H9 (cell line): ENCODE results near the gene ORC2. TPM values are rescaled to one million over a fixed set of nuclear protein-coding genes. Genes with fewer than 3 reads are reported as not detected.

ENCODE experiments used
- DNase-seq: peaks from one replicate; pipeline ENCODE4 v3.0.0-alpha.2; 2017
- H2AFZ ChIP-seq: one replicate; pipeline ENCODE4 v1.6.1; 2013; ENCODE audit warnings: mild to moderate bottlenecking, low read length, control low read depth, moderate library complexity
- H2AK5ac ChIP-seq: 2 replicates; pipeline ENCODE4 v1.6.1; 2013; ENCODE audit warnings: low read length, control low read depth, mixed read lengths; ENCODE audit not compliant: insufficient read length
- H2BK120ac ChIP-seq: one replicate; pipeline ENCODE4 v1.6.1; 2013; ENCODE audit warnings: low read depth, mild to moderate bottlenecking, low read length, control low read depth, inconsistent platforms; ENCODE audit not compliant: poor library complexity, severe bottlenecking
- H2BK12ac ChIP-seq: 2 replicates; pipeline ENCODE4 v1.6.1; 2013; ENCODE audit warnings: low read length, control low read depth, mixed read lengths, low read depth; ENCODE audit not compliant: insufficient read length
- H2BK15ac ChIP-seq: 2 replicates; pipeline ENCODE4 v1.6.1; 2013; ENCODE audit warnings: low read depth, low read length, control low read depth
- H2BK20ac ChIP-seq: one replicate; pipeline ENCODE4 v1.6.1; 2013; ENCODE audit warnings: low read depth, mild to moderate bottlenecking, low read length, control low read depth, inconsistent platforms; ENCODE audit not compliant: poor library complexity, severe bottlenecking
- H2BK5ac ChIP-seq: 2 replicates; pipeline ENCODE4 v1.6.1; 2013; ENCODE audit warnings: low read length, control low read depth, mixed read lengths; ENCODE audit not compliant: insufficient read length
- H3K14ac ChIP-seq: 2 replicates; pipeline ENCODE4 v1.6.1; 2013; ENCODE audit warnings: low read length, control low read depth; ENCODE audit not compliant: insufficient read depth
- H3K18ac ChIP-seq: 2 replicates; pipeline ENCODE4 v1.6.1; 2013; ENCODE audit warnings: low read depth, mild to moderate bottlenecking, mixed read lengths, low read length, control low read depth; ENCODE audit not compliant: insufficient read length
- H3K23ac ChIP-seq: 2 replicates; pipeline ENCODE4 v1.6.1; 2013; ENCODE audit warnings: low read length, control low read depth, mixed read lengths, low read depth; ENCODE audit not compliant: insufficient read length
- H3K23me2 ChIP-seq: 2 replicates; pipeline ENCODE4 v1.6.1; 2013; ENCODE audit warnings: low read depth, mild to moderate bottlenecking, mixed read lengths, low read length, control low read depth; ENCODE audit not compliant: insufficient read length, poor library complexity, severe bottlenecking
- H3K27ac ChIP-seq: 2 replicates; pipeline ENCODE4 v1.5.1; 2013; ENCODE audit warnings: low read length, control low read depth, mixed read lengths, low read depth; ENCODE audit not compliant: insufficient read length
- H3K27me3 ChIP-seq: 2 replicates; pipeline ENCODE4 v1.6.1; 2013; ENCODE audit warnings: low read length, control low read depth, inconsistent platforms; ENCODE audit not compliant: insufficient read depth
- H3K4ac ChIP-seq: 2 replicates; pipeline ENCODE4 v1.6.1; 2013; ENCODE audit warnings: low read depth, mild to moderate bottlenecking, control low read depth, inconsistent platforms, low read length, moderate library complexity
- H3K4me1 ChIP-seq: 2 replicates; pipeline ENCODE4 v1.6.1; 2013; ENCODE audit warnings: low read length, control low read depth, inconsistent platforms; ENCODE audit not compliant: insufficient read depth
- H3K4me2 ChIP-seq: 2 replicates; pipeline ENCODE4 v1.6.1; 2013; ENCODE audit warnings: low read length, control low read depth, mixed read lengths; ENCODE audit not compliant: insufficient read length, insufficient read depth
- H3K56ac ChIP-seq: 2 replicates; pipeline ENCODE4 v1.6.1; 2013; ENCODE audit warnings: low read depth, mild to moderate bottlenecking, mixed read lengths, low read length, control low read depth; ENCODE audit not compliant: insufficient read length
- H3K79me1 ChIP-seq: 2 replicates; pipeline ENCODE4 v1.6.1; 2013; ENCODE audit warnings: low read depth, mild to moderate bottlenecking, moderate library complexity, low read length, control low read depth, inconsistent platforms; ENCODE audit not compliant: insufficient read depth, poor library complexity, severe bottlenecking
- H3K79me2 ChIP-seq: 2 replicates; pipeline ENCODE4 v1.6.1; 2013; ENCODE audit warnings: low read length, control low read depth, inconsistent platforms; ENCODE audit not compliant: insufficient read depth
- H3K9ac ChIP-seq: 2 replicates; pipeline ENCODE4 v1.6.1; 2013; ENCODE audit warnings: low read length, control low read depth, mixed read lengths; ENCODE audit not compliant: insufficient read length; ENCODE audit errors: extremely low read depth
- H3K9me3 ChIP-seq: one replicate; pipeline ENCODE4 v1.6.1; 2013; ENCODE audit warnings: low read depth, low read length, inconsistent platforms; ENCODE audit not compliant: control insufficient read depth
- H3T11ph ChIP-seq: one replicate; pipeline ENCODE4 v1.6.1; 2013; ENCODE audit warnings: mild to moderate bottlenecking, low read length, control low read depth, inconsistent platforms
- H4K20me1 ChIP-seq: one replicate; pipeline ENCODE4 v1.6.1; 2013; ENCODE audit not compliant: control insufficient read depth, insufficient read length, insufficient read depth
- H4K5ac ChIP-seq: 2 replicates; pipeline ENCODE4 v1.6.1; 2013; ENCODE audit warnings: low read depth, mild to moderate bottlenecking, mixed read lengths, low read length, control low read depth; ENCODE audit not compliant: insufficient read length
- H4K8ac ChIP-seq: replicated peaks from 2 replicates; pipeline ENCODE4 v1.6.1; 2013; ENCODE audit warnings: low read length, control low read depth, mixed read lengths, low read depth; ENCODE audit not compliant: insufficient read length
- H4K91ac ChIP-seq: 2 replicates; pipeline ENCODE4 v1.6.1; 2013; ENCODE audit warnings: low read depth, mild to moderate bottlenecking, moderate library complexity, mixed read lengths, low read length, control low read depth; ENCODE audit not compliant: insufficient read length
- H3K27ac Mint-ChIP-seq, 3 experiments: 2 replicates in 2 of 3; 3 replicates in 1 of 3; pipeline ENCODE4 v1.8.0; 2020 to 2021; ENCODE audit warnings: mixed read lengths in 3 of 3, mild to moderate bottlenecking in 1 of 3, moderate library complexity in 1 of 3
- H3K27me3 Mint-ChIP-seq: 2 replicates; pipeline ENCODE4 v1.8.0; 2021; ENCODE audit warnings: low read depth, mild to moderate bottlenecking, moderate library complexity, mixed read lengths
- H3K36me3 Mint-ChIP-seq, 3 experiments: 2 replicates in 2 of 3; 3 replicates in 1 of 3; pipeline ENCODE4 v1.8.0; 2020 to 2021; ENCODE audit warnings: low read depth in 3 of 3, mixed read lengths in 3 of 3; ENCODE audit not compliant: insufficient read depth in 1 of 3
- H3K4me1 Mint-ChIP-seq, 2 experiments: 2 replicates each; pipeline ENCODE4 v1.8.0; 2020; ENCODE audit warnings: mixed read lengths in 2 of 2
- H3K4me3 Mint-ChIP-seq, 2 experiments: 2 replicates in 1 of 2; 3 replicates in 1 of 2; pipeline ENCODE4 v1.8.0; 2020 to 2021; ENCODE audit warnings: mild to moderate bottlenecking in 2 of 2, mixed read lengths in 2 of 2, moderate library complexity in 1 of 2
- H3K9me3 Mint-ChIP-seq, 2 experiments: 2 replicates in 1 of 2; 3 replicates in 1 of 2; pipeline ENCODE4 v1.8.0; 2020; ENCODE audit warnings: mild to moderate bottlenecking in 2 of 2, mixed read lengths in 2 of 2, moderate library complexity in 1 of 2
- WGBS: extraction: QIAGEN DNeasy Blood & Tissue Kit; methylation state at CpG from one replicate; pipeline ENCODE4 v1.1.7; 2013; ENCODE audit warnings: missing lambda C conversion rate, low lambda C conversion rate, mixed read lengths; ENCODE audit not compliant: insufficient read length; ENCODE audit errors: extremely low coverage; 5-methylcytosine and 5-hydroxymethylcytosine counted together
- total RNA-seq: library from RNA; stranded (reverse); gene quantifications from 2 replicates; pipeline ENCODE4 v1.2.1, GENCODE V29; 2021
- TF ChIP-seq, protein P1 (sequence below): fragments of 200-600 bp; sonication (generic); conservative IDR thresholded peaks from 3 replicates; pipeline ENCODE4 v1.8.0; 2021; ENCODE audit warnings: antibody characterized with exemption, mild to moderate bottlenecking

The ORC2 gene
- total RNA-seq, 1 experiment from 2014 or later = 65.2 TPM

DNA sequence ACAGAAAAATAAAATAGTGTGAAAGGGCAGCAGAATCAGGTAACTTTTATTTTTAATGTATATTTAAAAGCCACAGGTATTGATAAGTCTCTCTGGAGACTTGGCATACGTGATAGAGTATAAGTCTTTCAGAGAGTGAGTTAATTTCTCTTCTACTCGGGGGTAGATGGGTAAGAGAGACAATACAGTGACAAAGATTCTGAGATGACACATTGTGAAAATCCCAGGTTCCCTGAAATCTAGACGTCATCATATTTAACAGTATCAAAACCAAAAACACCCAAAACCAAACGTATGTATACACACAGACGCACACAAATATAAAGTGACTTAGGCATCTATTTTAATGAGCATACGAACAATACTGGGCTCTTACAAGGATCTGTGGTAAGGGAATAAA is 41.0 kb downstream of the ORC2 start:
- no peak overlapping the region for H2AK5ac ChIP-seq
- no peak overlapping the region for H2BK20ac ChIP-seq
- H2AFZ ChIP-seq = no peak overlapping the region
- no peaks in the 10 kb centered on the region for H3K4me1 ChIP-seq
- H3K9me3 Mint-ChIP-seq = no peaks in the 10 kb centered on the region
- WGBS = no CpG with 5 or more reads among the region's 6 CpGs
- no peaks in the 10 kb centered on the region for H3K9me3 ChIP-seq
- peaks cover 16 to 67% (median 63%) of the 10 kb centered on the region in 3 experiments; a peak in 6 of 7 replicates for H3K36me3 Mint-ChIP-seq
- H4K5ac ChIP-seq = no peak overlapping the region
- no peak overlapping the region for H3K4me3 Mint-ChIP-seq
- no peak overlapping the region for H3K18ac ChIP-seq
- H3K4me1 Mint-ChIP-seq = no peaks in the 10 kb centered on the region
- no peaks in the 10 kb centered on the region for H3K23me2 ChIP-seq
- H3K27ac Mint-ChIP-seq = no peak overlapping the region
- no peak overlapping the region for H4K91ac ChIP-seq
- TF ChIP-seq, protein P1, sequence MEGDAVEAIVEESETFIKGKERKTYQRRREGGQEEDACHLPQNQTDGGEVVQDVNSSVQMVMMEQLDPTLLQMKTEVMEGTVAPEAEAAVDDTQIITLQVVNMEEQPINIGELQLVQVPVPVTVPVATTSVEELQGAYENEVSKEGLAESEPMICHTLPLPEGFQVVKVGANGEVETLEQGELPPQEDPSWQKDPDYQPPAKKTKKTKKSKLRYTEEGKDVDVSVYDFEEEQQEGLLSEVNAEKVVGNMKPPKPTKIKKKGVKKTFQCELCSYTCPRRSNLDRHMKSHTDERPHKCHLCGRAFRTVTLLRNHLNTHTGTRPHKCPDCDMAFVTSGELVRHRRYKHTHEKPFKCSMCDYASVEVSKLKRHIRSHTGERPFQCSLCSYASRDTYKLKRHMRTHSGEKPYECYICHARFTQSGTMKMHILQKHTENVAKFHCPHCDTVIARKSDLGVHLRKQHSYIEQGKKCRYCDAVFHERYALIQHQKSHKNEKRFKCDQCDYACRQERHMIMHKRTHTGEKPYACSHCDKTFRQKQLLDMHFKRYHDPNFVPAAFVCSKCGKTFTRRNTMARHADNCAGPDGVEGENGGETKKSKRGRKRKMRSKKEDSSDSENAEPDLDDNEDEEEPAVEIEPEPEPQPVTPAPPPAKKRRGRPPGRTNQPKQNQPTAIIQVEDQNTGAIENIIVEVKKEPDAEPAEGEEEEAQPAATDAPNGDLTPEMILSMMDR = no peak
- no peak overlapping the region for H3K4me2 ChIP-seq
- no peak overlapping the region for H3K9ac ChIP-seq
- no peak overlapping the region for H3K4ac ChIP-seq
- H3K27me3 ChIP-seq = no peaks in the 10 kb centered on the region
- H2BK15ac ChIP-seq = no peak overlapping the region
- H3K14ac ChIP-seq = no peak overlapping the region
- H4K20me1 ChIP-seq = no peaks in the 10 kb centered on the region
- no peak overlapping the region for H2BK5ac ChIP-seq
- no peak overlapping the region for H4K8ac ChIP-seq
- H2BK120ac ChIP-seq = no peak overlapping the region
- no peaks in the 10 kb centered on the region for H3K27me3 Mint-ChIP-seq
- no peak for DNase-seq
- H3K79me1 ChIP-seq = no peaks in the 10 kb centered on the region
- no peaks in the 10 kb centered on the region for H3K79me2 ChIP-seq
- H2BK12ac ChIP-seq = no peak overlapping the region
- no peak overlapping the region for H3T11ph ChIP-seq
- H3K56ac ChIP-seq = no peak overlapping the region
- no peak overlapping the region for H3K23ac ChIP-seq
- no peak overlapping the region for H3K27ac ChIP-seq
